ENCODE data around the gene ARF5.

Gene ARF5

DNA sequence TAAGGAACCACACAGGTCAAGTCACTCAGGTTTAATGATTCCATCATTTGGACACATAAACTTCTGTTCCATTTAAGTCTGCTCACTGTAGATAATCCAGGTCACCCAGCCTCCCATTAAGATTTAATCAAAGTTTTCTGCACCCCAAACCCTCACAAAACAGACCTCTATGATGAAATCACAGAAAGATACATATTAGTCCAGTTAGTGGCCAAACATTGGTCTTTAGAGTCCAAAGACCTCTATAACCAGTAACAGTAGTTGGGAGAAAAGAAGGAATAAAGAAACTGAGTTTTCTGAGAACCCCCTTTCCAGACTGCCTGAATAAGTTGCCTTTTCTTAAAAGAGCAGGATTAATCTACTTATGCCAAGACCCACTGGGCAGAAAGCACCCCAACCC lies 7.6 kb upstream of the ARF5 start:
- no peaks in the 10 kb centered on the region for H3K9me3 Mint-ChIP-seq
- peaks cover 48% of the 10 kb centered on the region for H3K4me1 Mint-ChIP-seq (ENCODE audit: low read depth)
- H3K27ac Mint-ChIP-seq, result no peak overlapping the region
- H3K36me3 Mint-ChIP-seq (ENCODE audit: low read depth), result peaks cover 53% of the 10 kb centered on the region
- no peak overlapping the region for H3K4me3 Mint-ChIP-seq
- H3K27me3 Mint-ChIP-seq, result no peaks in the 10 kb centered on the region
- intact Hi-C loops (cut with micrococcal nuclease), result no loop called here

- H3K4me1 Mint-ChIP-seq (ENCODE audit: low read depth), result peaks cover 48% of the 10 kb centered on the region
- H3K36me3 Mint-ChIP-seq (ENCODE audit: low read depth), result peaks cover 51% of the 10 kb centered on the region
- no peak overlapping the region for H3K4me3 Mint-ChIP-seq
- no peak overlapping the region for H3K27ac Mint-ChIP-seq
- no peaks in the 10 kb centered on the region for H3K27me3 Mint-ChIP-seq
- intact Hi-C loops (cut with micrococcal nuclease), result no loop called here
- H3K9me3 Mint-ChIP-seq, result no peaks in the 10 kb centered on the region
Measured at GRCh38 chr7:127581716-127582115, 6.5 kb upstream of the ARF5 start.

DNA sequence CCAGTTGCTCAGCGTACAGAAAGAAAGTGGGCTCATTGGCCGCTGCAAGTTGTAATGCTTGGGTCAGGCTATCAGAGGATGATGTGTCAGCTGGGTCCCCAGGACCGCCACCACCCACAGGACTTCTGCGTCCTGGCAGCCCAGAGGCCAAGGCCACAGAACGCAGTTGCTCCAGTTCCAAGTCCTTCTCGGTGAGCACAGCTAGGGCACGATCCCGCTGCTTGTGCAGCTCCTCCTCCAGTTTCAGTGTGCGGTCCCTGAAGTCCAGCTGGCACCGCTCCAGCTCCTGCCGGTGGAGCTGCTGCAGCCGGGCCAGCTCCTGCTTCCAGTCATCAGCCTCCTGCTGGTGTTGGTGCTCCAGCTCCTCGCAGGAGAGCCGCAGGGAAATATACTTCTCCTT lies 5.8 kb upstream of the ARF5 start:
- no peaks in the 10 kb centered on the region for H3K27me3 Mint-ChIP-seq
- H3K36me3 Mint-ChIP-seq (ENCODE audit: low read depth), result peaks cover 48% of the 10 kb centered on the region
- H3K9me3 Mint-ChIP-seq, result no peaks in the 10 kb centered on the region
- peaks cover 48% of the 10 kb centered on the region for H3K4me1 Mint-ChIP-seq (ENCODE audit: low read depth)
- H3K4me3 Mint-ChIP-seq, result no peak overlapping the region
- intact Hi-C loops (cut with micrococcal nuclease), result no loop called here
- H3K27ac Mint-ChIP-seq, result peak overlapping the region; percentile 23

GRCh38 chr7:127584648-127585043 lies 3.6 kb upstream of the ARF5 start:
- peaks cover 52% of the 10 kb centered on the region for H3K36me3 Mint-ChIP-seq (ENCODE audit: low read depth)
- no peaks in the 10 kb centered on the region for H3K27me3 Mint-ChIP-seq
- no peaks in the 10 kb centered on the region for H3K9me3 Mint-ChIP-seq
- peak overlapping the region; percentile 95 for H3K27ac Mint-ChIP-seq
- peak overlapping the region; percentile 95 for H3K4me3 Mint-ChIP-seq
- peaks cover 54% of the 10 kb centered on the region for H3K4me1 Mint-ChIP-seq (ENCODE audit: low read depth)
- intact Hi-C loops (cut with micrococcal nuclease), result loop anchor here (1.0 to 5.0 kb wide), 2 partner anchors 67 to 758 kb away; partner anchors contain the start of gene RBM28

- Mint-ChIP-seq H3K4me3 (peak within 1 kb of the TSS; percentile 95), H3K27ac (peak within 1 kb of the TSS; percentile 95), H3K36me3 (ENCODE audit: low read depth) (peaks cover 55% of the 10 kb centered on the region), H3K27me3 (no peaks in the 10 kb centered on the region), H3K4me1 (ENCODE audit: low read depth) (peaks cover 58% of the 10 kb centered on the region), H3K9me3 (no peaks in the 10 kb centered on the region)
- intact Hi-C loops (cut with micrococcal nuclease), result loop anchor here (1.0 to 5.0 kb wide), 2 partner anchors 66 to 757 kb away; partner anchors contain the start of gene RBM28
Measured at GRCh38 chr7:127585044-127585953, 2.9 kb upstream of the ARF5 start, which contains the start of gene GCC1. TSS of gene GCC1 (minus strand) at chr7:127585596. CDS start at chr7:127585182, 414 bp downstream.

- Mint-ChIP-seq H3K4me1 (ENCODE audit: low read depth) (peaks cover 61% of the 10 kb centered on the region), H3K27me3 (no peaks in the 10 kb centered on the region), H3K4me3 (no peak overlapping the region), H3K27ac (peak overlapping the region; percentile 95), H3K36me3 (ENCODE audit: low read depth) (peaks cover 59% of the 10 kb centered on the region), H3K9me3 (no peaks in the 10 kb centered on the region)
- intact Hi-C loops (cut with micrococcal nuclease), result loop anchor here (5.0 kb wide), 1 partner anchor 756 kb away; the partner anchor contains the start of gene RBM28
Measured at GRCh38 chr7:127586346-127586745, 1.9 kb upstream of the ARF5 start.

- peaks cover 55% of the 10 kb centered on the region for H3K4me1 Mint-ChIP-seq (ENCODE audit: low read depth)
- intact Hi-C loops (cut with micrococcal nuclease), result loop anchor here (1.0 to 5.0 kb wide), 3 partner anchors 65 to 755 kb away; partner anchors contain the start of genes RBM28, SND1 and ZNF800
- H3K27me3 Mint-ChIP-seq, result no peaks in the 10 kb centered on the region
- H3K36me3 Mint-ChIP-seq (ENCODE audit: low read depth), result peaks cover 54% of the 10 kb centered on the region
- peak overlapping the region; percentile 76 for H3K4me3 Mint-ChIP-seq
- no peaks in the 10 kb centered on the region for H3K9me3 Mint-ChIP-seq
- H3K27ac Mint-ChIP-seq, result peak overlapping the region; percentile 80
Measured at GRCh38 chr7:127587663-127588018, 570 bp upstream of the ARF5 start.

DNA sequence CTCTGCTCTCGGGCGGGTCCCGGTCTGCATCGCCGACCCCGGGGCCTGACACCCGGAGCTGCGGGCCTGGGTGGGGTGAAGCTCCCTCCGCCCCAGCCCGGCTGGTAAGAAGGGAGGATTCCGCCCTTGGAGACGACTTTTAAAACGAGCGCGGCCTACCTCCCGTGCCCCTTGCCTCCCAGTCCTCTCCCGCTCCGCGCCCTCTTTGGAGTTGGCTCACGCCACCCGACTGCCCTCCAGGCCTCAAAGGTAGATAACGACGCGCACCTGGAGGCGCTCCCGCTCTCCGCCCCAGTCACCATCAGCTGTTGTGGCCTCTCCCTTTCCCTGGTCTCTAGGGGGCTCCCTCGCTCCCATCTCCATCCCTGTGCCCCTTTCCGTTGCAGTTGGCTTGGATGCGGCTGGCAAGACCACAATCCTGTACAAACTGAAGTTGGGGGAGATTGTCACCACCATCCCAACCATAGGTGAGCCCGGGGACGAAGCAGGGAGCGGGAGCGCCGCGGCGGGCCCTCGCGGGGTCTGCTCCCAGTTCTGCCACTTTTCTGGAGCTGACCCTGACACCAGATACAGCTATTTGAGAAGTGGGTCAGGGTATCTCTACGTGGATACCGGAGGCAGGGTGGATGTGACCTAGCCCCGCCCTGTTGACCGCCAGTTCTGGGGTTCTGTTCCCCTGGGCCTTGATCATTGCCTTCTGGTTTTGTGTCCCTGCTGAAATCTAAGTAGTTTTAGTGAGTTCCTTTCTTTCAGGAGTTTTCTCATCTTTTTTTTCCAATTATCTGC lies 679 bp downstream of the ARF5 start:
- Mint-ChIP-seq H3K36me3 (ENCODE audit: low read depth) (peaks cover 42% of the 10 kb centered on the region), H3K4me1 (ENCODE audit: low read depth) (peaks cover 50% of the 10 kb centered on the region), H3K9me3 (no peaks in the 10 kb centered on the region), H3K4me3 (peak overlapping the region; percentile 93), H3K27me3 (no peaks in the 10 kb centered on the region), H3K27ac (peak overlapping the region; percentile 80)
- intact Hi-C loops (cut with micrococcal nuclease), result loop anchor here (1.0 to 5.0 kb wide), 3 partner anchors 63 to 753 kb away; partner anchors contain the start of genes RBM28, SND1 and ZNF800

- Mint-ChIP-seq H3K36me3 (ENCODE audit: low read depth) (peaks cover 41% of the 10 kb centered on the region), H3K9me3 (no peaks in the 10 kb centered on the region), H3K27ac (no peak overlapping the region), H3K4me1 (ENCODE audit: low read depth) (peaks cover 50% of the 10 kb centered on the region), H3K4me3 (peak overlapping the region; percentile 46), H3K27me3 (no peaks in the 10 kb centered on the region)
- intact Hi-C loops (cut with micrococcal nuclease), result loop anchor here (2.0 to 5.0 kb wide), 2 partner anchors 197 to 752 kb away; partner anchors contain the start of genes RBM28 and ZNF800
Measured at GRCh38 chr7:127589896-127590295, 1.7 kb downstream of the ARF5 start.

GRCh38 chr7:127591189-127591588 lies 3.0 kb downstream of the ARF5 start:
- Mint-ChIP-seq H3K36me3 (ENCODE audit: low read depth) (peaks cover 34% of the 10 kb centered on the region), H3K27me3 (peaks cover 7% of the 10 kb centered on the region), H3K4me1 (ENCODE audit: low read depth) (peaks cover 62% of the 10 kb centered on the region), H3K9me3 (no peaks in the 10 kb centered on the region), H3K27ac (no peak overlapping the region), H3K4me3 (no peak overlapping the region)
- intact Hi-C loops (cut with micrococcal nuclease), result no loop called here

- Mint-ChIP-seq H3K4me3 (no peak overlapping the region), H3K27ac (no peak overlapping the region), H3K27me3 (peaks cover 7% of the 10 kb centered on the region), H3K9me3 (no peaks in the 10 kb centered on the region), H3K36me3 (ENCODE audit: low read depth) (peaks cover 34% of the 10 kb centered on the region), H3K4me1 (ENCODE audit: low read depth) (peaks cover 62% of the 10 kb centered on the region)
- intact Hi-C loops (cut with micrococcal nuclease), result no loop called here
Measured at GRCh38 chr7:127591591-127591990, 3.4 kb downstream of the ARF5 start.

DNA sequence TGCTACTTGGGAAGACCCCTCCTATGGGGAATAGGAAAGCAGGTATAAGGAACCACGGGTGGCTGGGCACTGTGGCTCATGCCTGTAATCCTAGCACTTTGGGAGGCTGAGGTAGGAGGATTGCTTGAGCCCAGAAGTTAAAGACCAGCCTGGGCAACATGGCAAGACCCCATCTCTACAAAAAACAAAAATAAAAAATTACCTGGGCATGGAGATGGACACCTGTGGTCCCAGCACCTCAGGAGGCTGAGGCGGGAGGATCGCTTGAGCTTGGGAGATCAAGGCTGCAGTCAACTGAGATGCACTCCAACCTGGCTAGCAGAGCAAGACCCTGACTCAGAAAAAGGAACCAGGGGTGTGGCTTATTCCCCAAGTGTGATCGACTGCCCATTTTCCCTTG lies 4.3 kb downstream of the ARF5 start:
- H3K4me3 Mint-ChIP-seq, result no peak overlapping the region
- peaks cover 34% of the 10 kb centered on the region for H3K36me3 Mint-ChIP-seq (ENCODE audit: low read depth)
- no peaks in the 10 kb centered on the region for H3K9me3 Mint-ChIP-seq
- intact Hi-C loops (cut with micrococcal nuclease), result no loop called here
- no peak overlapping the region for H3K27ac Mint-ChIP-seq
- peaks cover 7% of the 10 kb centered on the region for H3K27me3 Mint-ChIP-seq
- H3K4me1 Mint-ChIP-seq (ENCODE audit: low read depth), result peaks cover 62% of the 10 kb centered on the region

DNA sequence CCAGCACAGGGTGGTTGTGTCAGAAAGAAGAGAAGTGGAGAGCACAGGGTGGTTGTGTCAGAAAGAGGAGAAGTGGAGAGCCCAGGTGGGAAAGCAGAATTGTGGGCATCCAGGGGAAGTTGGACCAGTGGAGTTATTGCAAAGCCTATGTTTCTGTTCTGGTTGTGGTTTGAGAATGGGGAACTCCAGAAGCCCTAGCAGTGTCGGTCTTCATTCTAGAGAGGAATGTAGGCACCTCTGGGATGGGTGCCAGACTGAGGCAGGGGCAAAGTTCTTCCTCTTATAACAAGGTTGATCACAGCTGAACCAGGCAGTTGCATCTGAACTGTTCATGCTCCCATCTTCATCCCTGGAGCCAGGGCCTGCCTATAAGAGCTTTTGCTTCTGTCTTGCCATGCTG lies 6.3 kb downstream of the ARF5 start:
- no peaks in the 10 kb centered on the region for H3K9me3 Mint-ChIP-seq
- peaks cover 26% of the 10 kb centered on the region for H3K36me3 Mint-ChIP-seq (ENCODE audit: low read depth)
- peaks cover 7% of the 10 kb centered on the region for H3K27me3 Mint-ChIP-seq
- peaks cover 53% of the 10 kb centered on the region for H3K4me1 Mint-ChIP-seq (ENCODE audit: low read depth)
- no peak overlapping the region for H3K4me3 Mint-ChIP-seq
- H3K27ac Mint-ChIP-seq, result peak overlapping the region; percentile 57
- intact Hi-C loops (cut with micrococcal nuclease), result no loop called here

DNA sequence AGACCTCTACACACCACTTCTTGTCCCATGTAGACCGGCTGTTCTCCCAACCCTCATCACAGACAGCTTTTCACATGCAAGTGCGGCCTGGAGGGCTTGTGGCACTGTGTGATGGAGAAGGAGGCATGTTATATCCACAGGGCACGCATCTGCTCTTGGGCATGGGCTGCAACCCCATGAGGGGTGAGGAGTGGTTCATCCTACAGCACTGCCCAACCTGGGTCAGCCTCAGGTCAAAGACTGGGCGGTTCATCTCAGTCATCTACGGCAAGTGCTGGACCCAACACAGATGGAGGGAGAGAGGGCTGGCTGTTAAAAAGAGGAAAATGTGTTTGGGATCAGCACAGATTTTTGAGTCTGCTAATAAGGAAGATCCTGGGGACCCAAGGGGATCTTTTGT lies 7.5 kb downstream of the ARF5 start:
- intact Hi-C loops (cut with micrococcal nuclease), result no loop called here
- peaks cover 7% of the 10 kb centered on the region for H3K27me3 Mint-ChIP-seq
- no peak overlapping the region for H3K4me3 Mint-ChIP-seq
- peaks cover 51% of the 10 kb centered on the region for H3K4me1 Mint-ChIP-seq (ENCODE audit: low read depth)
- no peaks in the 10 kb centered on the region for H3K9me3 Mint-ChIP-seq
- H3K27ac Mint-ChIP-seq, result peak overlapping the region; percentile 47
- H3K36me3 Mint-ChIP-seq (ENCODE audit: low read depth), result peaks cover 14% of the 10 kb centered on the region

Measured in dendritic cell treated with granulocyte-macrophage colony-stimulating factor and Interleukin-4, amounts not matched to agents 40 ng/mL and 50 ng/mL, for 4 days (primary cell).